Uterus (tissue), 2 donors: ENCODE measurements around the gene RIT2.

Experiments used
- POLR2A ChIP-seq, 2 donors: fragments of 450-650 bp; IDR thresholded peaks; one replicate each; pipeline ENCODE4 v1.6.1; 2016; ENCODE audit warnings: antibody characterized with exemption in 2 of 2, mild to moderate bottlenecking in 1 of 2, moderate library complexity in 1 of 2
- TF ChIP-seq, protein P1 (sequence below), 4 experiments: fragments of 200-600 bp in 2 of 4; fragments of 450-650 bp in 2 of 4; sonication (generic) in 2 of 4; IDR thresholded peaks; one replicate each; pipeline ENCODE4 v1.5.1; 2016 to 2019; ENCODE audit warnings: antibody characterized with exemption in 4 of 4, mild to moderate bottlenecking in 2 of 4, moderate library complexity in 1 of 4

DNA sequence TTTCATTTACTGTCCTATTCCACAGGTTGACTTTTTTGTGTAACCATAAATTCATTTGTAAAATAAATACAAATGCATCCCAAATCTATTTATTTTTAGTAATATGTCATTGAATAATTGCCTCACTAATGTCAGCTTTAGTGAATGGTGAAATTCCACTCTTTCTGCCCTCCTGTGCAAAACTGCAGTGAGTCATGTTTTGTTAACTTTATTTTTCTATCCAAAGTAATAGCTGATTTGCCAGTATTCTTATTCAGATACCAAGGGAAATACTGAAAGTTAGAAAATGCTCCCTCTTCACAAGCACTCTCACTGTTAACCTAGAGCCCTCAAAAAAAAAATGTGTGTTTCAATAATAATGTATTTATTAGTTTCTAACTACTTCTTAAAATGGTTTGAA is 322.8 kb downstream of the RIT2 start:
- TF ChIP-seq, protein P1, sequence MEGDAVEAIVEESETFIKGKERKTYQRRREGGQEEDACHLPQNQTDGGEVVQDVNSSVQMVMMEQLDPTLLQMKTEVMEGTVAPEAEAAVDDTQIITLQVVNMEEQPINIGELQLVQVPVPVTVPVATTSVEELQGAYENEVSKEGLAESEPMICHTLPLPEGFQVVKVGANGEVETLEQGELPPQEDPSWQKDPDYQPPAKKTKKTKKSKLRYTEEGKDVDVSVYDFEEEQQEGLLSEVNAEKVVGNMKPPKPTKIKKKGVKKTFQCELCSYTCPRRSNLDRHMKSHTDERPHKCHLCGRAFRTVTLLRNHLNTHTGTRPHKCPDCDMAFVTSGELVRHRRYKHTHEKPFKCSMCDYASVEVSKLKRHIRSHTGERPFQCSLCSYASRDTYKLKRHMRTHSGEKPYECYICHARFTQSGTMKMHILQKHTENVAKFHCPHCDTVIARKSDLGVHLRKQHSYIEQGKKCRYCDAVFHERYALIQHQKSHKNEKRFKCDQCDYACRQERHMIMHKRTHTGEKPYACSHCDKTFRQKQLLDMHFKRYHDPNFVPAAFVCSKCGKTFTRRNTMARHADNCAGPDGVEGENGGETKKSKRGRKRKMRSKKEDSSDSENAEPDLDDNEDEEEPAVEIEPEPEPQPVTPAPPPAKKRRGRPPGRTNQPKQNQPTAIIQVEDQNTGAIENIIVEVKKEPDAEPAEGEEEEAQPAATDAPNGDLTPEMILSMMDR (IDR thresholded peaks at IDR 0.05): no peak
- no peak for TF ChIP-seq POLR2A (IDR thresholded peaks at IDR 0.05)
